Spleen (tissue), 11 donors: ENCODE results near the gene GLTPD2. TPM values are rescaled to one million over a fixed set of nuclear protein-coding genes. Genes with fewer than 3 reads are reported as not detected.

ENCODE experiments used
- DNase-seq: peaks from one replicate; pipeline ENCODE4 v3.0.0-alpha.2; 2020
- H3K27ac ChIP-seq, 8 donors: fragments of 200-600 bp; sonication (generic) in 7 of 8; 1 replicate in 4 of 8; 2 replicates in 4 of 8; pipeline versions ENCODE4 v1.5.0 to v1.8.0; 2016 to 2021; ENCODE audit warnings: inconsistent platforms in 4 of 8, mild to moderate bottlenecking in 4 of 8, moderate library complexity in 1 of 8
- H3K27me3 ChIP-seq, 7 donors: fragments of 200-600 bp; sonication (generic) in 6 of 7; replicated peaks in 1 of 7; 1 replicate in 4 of 7; 2 replicates in 3 of 7; pipeline versions ENCODE4 v1.5.0 to v1.8.0; 2016 to 2021; ENCODE audit warnings: inconsistent platforms in 3 of 7, mild to moderate bottlenecking in 1 of 7
- H3K36me3 ChIP-seq, 6 donors: fragments of 200-600 bp; sonication (generic) in 5 of 6; 1 replicate in 4 of 6; 2 replicates in 2 of 6; pipeline versions ENCODE4 v1.5.0 to v1.8.0; 2016 to 2021; ENCODE audit warnings: inconsistent platforms in 2 of 6
- H3K4me1 ChIP-seq, 6 donors: fragments of 200-600 bp; sonication (generic) in 5 of 6; 1 replicate in 3 of 6; 2 replicates in 3 of 6; pipeline versions ENCODE4 v1.5.0 to v1.8.0; 2016 to 2021; ENCODE audit warnings: inconsistent platforms in 3 of 6
- H3K4me3 ChIP-seq, 8 donors: fragments of 200-600 bp; sonication (generic) in 7 of 8; 1 replicate in 4 of 8; 2 replicates in 4 of 8; pipeline versions ENCODE4 v1.5.0 to v1.8.0; 2016 to 2021; ENCODE audit warnings: inconsistent platforms in 4 of 8, mild to moderate bottlenecking in 4 of 8, moderate library complexity in 2 of 8
- H3K9me3 ChIP-seq, 8 donors: fragments of 200-600 bp; sonication (generic) in 7 of 8; 1 replicate in 4 of 8; 2 replicates in 4 of 8; pipeline versions ENCODE4 v1.5.0 to v1.8.0; 2016 to 2021; ENCODE audit warnings: inconsistent platforms in 4 of 8
- POLR2A ChIP-seq, 3 donors: fragments of 450-650 bp; IDR thresholded peaks; one replicate each; pipeline ENCODE4 v1.5.1; 2017; ENCODE audit warnings: antibody characterized with exemption in 3 of 3, mild to moderate bottlenecking in 1 of 3
- POLR2AphosphoS5 ChIP-seq, 3 donors: sonication (generic); formaldehyde crosslinking; IDR thresholded peaks; one replicate each; pipeline ENCODE4 v1.5.1; 2017; ENCODE audit warnings: antibody characterized with exemption in 3 of 3
- WGBS, 5 donors: extraction: QIAGEN DNeasy Blood & Tissue Kit in 3 of 5; methylation state at CpG; one replicate each; pipeline versions ENCODE4 v1.1.5 to v1.1.7; 2013 to 2018; 5-methylcytosine and 5-hydroxymethylcytosine counted together
- intact Hi-C: fragments of 100-400 bp; cut with DNase I; formaldehyde crosslinking; loops from one replicate; pipeline ENCODE4 v1.15.0; 2023; ENCODE audit warnings: low total_unique reads
- polyA plus RNA-seq, 3 donors: library from polyadenylated mRNA; stranded (reverse); fragments of 200-250 nt; gene quantifications; one replicate each; pipeline ENCODE4 v1.2.1, GENCODE V29; 2013
- total RNA-seq, 7 donors: library from RNA; depleted of rRNA in 3 of 7; stranded (reverse); fragments of >200 nt in 3 of 7; fragmentation: NEBNext Ultra II Directional in 4 of 7; extraction: Animal tissue kit (Norgen Biotek cat#: 25700) in 4 of 7; gene quantifications; one replicate each; pipeline versions ENCODE4 v1.1.0 to v1.2.1, GENCODE V29; 2016 to 2021
- TF ChIP-seq, protein P1 (sequence below), 11 experiments: fragments of 200-600 bp in 7 of 11; fragments of 450-650 bp in 4 of 11; sonication (generic) in 4 of 11; IDR thresholded peaks in 8 of 11; conservative IDR thresholded peaks in 3 of 11; 1 replicate in 7 of 11; 2 replicates in 4 of 11; pipeline versions ENCODE4 v1.4.0 to v1.8.0; 2016 to 2021; ENCODE audit warnings: antibody characterized with exemption in 11 of 11, inconsistent platforms in 4 of 11, mild to moderate bottlenecking in 1 of 11
- donor health status: healthy with polysubstance abuse.
- donor health status: DM: no; HTN: no; CAD: no; lungs with moderate emphysema.
- donor health status: DM: no; HTN: no; CAD: no.
- donor health status: Bipolar disorder and iron deficiency.
- donor health status: healthy.
- donor health status: DM: no; HTN: no; CAD: no.
- donor health status: DM: yes; HTN: yes; CAD: no.

The GLTPD2 gene
- total and polyA plus RNA-seq, 10 donors: 0.06 TPM; not detected in 9

DNA sequence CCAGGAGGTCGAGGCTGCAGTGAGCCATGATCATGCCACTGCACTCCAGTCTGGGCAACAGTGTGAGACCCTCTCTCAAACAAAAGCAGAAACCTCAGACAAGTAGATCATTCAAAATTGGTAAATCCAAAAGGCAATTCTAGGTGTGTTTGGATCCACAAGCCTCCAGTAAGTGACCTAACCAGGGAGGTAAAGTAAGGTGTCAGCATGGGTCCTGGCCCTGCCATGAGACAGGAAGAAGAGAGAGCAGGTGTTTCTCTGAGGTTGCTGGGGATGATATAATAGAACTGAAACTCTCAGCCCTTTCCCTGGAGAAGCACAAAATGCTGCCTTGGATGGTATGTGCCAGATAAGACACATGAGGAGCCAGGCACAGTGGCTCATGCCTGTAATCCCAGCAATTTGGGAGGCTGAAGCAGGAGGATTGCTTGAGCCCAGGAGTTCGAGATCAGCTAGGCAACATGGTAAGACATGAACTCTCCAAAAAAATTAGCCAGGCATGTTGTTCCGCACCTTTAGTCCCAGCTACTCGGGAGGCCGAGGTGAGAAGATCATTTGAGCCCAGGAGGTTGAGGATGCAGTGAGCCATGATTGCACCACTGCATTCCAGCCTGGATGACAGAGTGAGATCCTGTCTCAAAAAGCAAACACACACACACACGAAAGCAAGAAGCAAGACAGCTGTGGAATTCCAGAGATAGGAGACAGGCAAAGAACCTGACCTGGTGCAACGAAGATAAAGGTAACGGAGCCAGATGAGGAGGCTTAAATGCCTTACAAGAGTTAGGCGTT, 10.6 kb upstream of the GLTPD2 start:
- intact Hi-C loops: no loop called here
- H3K36me3 ChIP-seq: no peaks in the 10 kb centered on the region
- no peaks in the 10 kb centered on the region for H3K9me3 ChIP-seq
- TF ChIP-seq, protein P1, sequence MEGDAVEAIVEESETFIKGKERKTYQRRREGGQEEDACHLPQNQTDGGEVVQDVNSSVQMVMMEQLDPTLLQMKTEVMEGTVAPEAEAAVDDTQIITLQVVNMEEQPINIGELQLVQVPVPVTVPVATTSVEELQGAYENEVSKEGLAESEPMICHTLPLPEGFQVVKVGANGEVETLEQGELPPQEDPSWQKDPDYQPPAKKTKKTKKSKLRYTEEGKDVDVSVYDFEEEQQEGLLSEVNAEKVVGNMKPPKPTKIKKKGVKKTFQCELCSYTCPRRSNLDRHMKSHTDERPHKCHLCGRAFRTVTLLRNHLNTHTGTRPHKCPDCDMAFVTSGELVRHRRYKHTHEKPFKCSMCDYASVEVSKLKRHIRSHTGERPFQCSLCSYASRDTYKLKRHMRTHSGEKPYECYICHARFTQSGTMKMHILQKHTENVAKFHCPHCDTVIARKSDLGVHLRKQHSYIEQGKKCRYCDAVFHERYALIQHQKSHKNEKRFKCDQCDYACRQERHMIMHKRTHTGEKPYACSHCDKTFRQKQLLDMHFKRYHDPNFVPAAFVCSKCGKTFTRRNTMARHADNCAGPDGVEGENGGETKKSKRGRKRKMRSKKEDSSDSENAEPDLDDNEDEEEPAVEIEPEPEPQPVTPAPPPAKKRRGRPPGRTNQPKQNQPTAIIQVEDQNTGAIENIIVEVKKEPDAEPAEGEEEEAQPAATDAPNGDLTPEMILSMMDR (IDR thresholded peaks at IDR 0.05 in 8 of 11, conservative IDR thresholded peaks at IDR 0.05 in 3 of 11): no peak
- TF ChIP-seq POLR2A (IDR thresholded peaks at IDR 0.05) (no peak), POLR2AphosphoS5 (IDR thresholded peaks at IDR 0.05) (no peak)
- H3K4me3 ChIP-seq: no peak overlapping the region
- H3K27ac ChIP-seq: no peak overlapping the region
- 79 to 85% (median 82%) methylated on average over 9 of the region's 9 CpGs for WGBS, 5 donors
- peaks cover 0 to 39% (median 10%) of the 10 kb centered on the region in 7 donors for H3K27me3 ChIP-seq
- no peak for DNase-seq
- H3K4me1 ChIP-seq: peaks cover 0 to 4% (median 0%) of the 10 kb centered on the region in 6 donors

DNA sequence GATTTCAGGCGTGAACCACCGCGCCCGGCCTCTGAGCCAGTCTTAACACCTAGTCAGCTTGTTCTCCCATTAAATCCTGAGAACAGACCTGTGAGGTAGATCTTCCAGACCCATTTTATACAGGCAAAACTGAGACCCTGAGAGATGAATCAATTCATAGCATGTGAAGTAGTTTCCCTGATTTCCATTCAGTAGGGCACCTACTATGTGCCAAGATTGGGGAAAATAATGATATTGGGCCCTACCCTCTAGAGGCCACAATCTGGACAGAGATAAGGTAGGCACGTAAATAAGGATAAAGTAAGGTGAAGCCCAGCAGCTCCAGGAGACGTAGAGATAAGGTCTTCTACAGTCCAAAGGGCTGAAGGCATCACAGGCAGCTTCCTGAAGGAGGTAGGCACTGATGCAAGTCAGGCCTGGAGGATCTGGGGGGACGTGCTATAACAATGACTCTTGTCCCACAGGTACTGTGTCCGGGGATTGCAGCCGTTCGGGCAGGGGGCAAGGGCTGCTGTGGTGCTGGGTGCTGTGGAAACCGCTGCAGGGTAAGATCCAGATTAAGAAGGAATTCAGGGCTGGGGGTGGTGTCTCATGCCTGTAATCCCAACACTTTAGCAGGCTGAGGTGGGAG, 8.3 kb upstream of the GLTPD2 start:
- WGBS, 5 donors: 79 to 88% (median 83%) methylated on average over 11 of the region's 11 CpGs
- H3K4me3 ChIP-seq: no peak overlapping the region
- no peak for DNase-seq
- no peak for TF ChIP-seq POLR2A (IDR thresholded peaks at IDR 0.05)
- TF ChIP-seq, protein P1 (IDR thresholded peaks at IDR 0.05 in 8 of 11, conservative IDR thresholded peaks at IDR 0.05 in 3 of 11): no peak
- no peaks in the 10 kb centered on the region for H3K36me3 ChIP-seq
- H3K9me3 ChIP-seq: no peaks in the 10 kb centered on the region
- peaks cover 0 to 62% (median 23%) of the 10 kb centered on the region in 7 donors for H3K27me3 ChIP-seq
- no peak overlapping the region for H3K27ac ChIP-seq
- intact Hi-C loops: loop anchor here (10.0 kb wide), 1 partner anchor 46 kb away; the partner anchor contains the start of genes CXCL16, MED11 and ZMYND15
- peaks cover 4 to 12% (median 6%) of the 10 kb centered on the region in 6 donors for H3K4me1 ChIP-seq

DNA sequence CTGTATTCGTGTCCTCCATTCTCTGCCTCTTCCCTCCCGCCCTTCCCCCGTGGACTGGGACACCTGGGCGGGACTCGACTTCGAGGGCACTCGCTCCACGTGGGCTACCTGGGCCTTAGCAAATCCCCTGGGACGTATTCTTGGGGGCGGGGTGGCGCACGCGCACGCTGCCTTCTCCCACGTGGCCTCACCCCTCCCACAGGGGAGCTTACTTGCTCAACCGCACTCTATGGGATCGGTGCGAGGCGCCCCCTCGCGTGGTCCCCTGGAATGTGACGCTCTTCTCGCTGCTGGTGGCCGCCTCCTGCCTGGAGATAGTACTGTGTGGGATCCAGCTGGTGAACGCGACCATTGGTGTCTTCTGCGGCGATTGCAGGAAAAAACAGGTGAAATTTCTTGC, 6.1 kb upstream of the GLTPD2 start:
- Histone ChIP-seq H3K27ac (no peak overlapping the region), H3K4me3 (no peak overlapping the region), H3K27me3 (peaks cover 0 to 84% (median 34%) of the 10 kb centered on the region in 7 donors), H3K36me3 (no peaks in the 10 kb centered on the region), H3K4me1 (peaks cover 17 to 34% (median 27%) of the 10 kb centered on the region in 6 donors), H3K9me3 (no peaks in the 10 kb centered on the region)
- WGBS, 5 donors: 31 to 55% (median 35%) methylated on average over 20 to 28 of the region's 28 CpGs
- peak; percentile 76 for DNase-seq
- TF ChIP-seq POLR2AphosphoS5 (IDR thresholded peaks at IDR 0.05) (peak in 2 of 3 donors; percentile 28 to 40), POLR2A (IDR thresholded peaks at IDR 0.05) (no peak)
- TF ChIP-seq, protein P1 (IDR thresholded peaks at IDR 0.05 in 8 of 11, conservative IDR thresholded peaks at IDR 0.05 in 3 of 11): peak in 2 of 11 experiments; percentile 25 to 38
- intact Hi-C loops: loop anchor here (10.0 kb wide), 1 partner anchor 48 kb away; the partner anchor contains the start of genes CXCL16, MED11 and ZMYND15
